H1 (cell line): ENCODE data around the gene POU2F2. TPM values are rescaled to one million over a fixed set of nuclear protein-coding genes. Genes with fewer than 3 reads are reported as not detected.

Source experiments
- CTCF ChIA-PET: fragments of 300-600 bp; sonication (Branson Sonifier 250); formaldehyde crosslinking; loops from one replicate; lab custom pipeline; 2021; ENCODE audit not compliant: partially characterized antibody; lab: Charles Lee
- POLR2A ChIA-PET: fragments of 300-600 bp; sonication (Branson Sonifier 250); formaldehyde crosslinking; loops from one replicate; lab custom pipeline; 2021; ENCODE audit warnings: inconsistent platforms; ENCODE audit not compliant: partially characterized antibody; lab: Charles Lee
- DNase-seq, 2 experiments: peaks; one replicate each; pipeline versions ENCODE4 v3.0.0 to v3.0.0-alpha.2; 2010 to 2022; ENCODE audit warnings: low spot score in 2 of 2, low read depth in 1 of 2, mixed read lengths in 1 of 2
- FAIRE-seq: peaks from 2 replicates; lab custom pipeline; 2011; peaks lifted over from hg19 to GRCh38; lab: Jason Lieb, UNC
- H2AFZ ChIP-seq: 2 replicates; pipeline ENCODE4 v1.8.1; 2012; ENCODE audit warnings: low read length, inconsistent platforms
- H2AK5ac ChIP-seq: 2 replicates; pipeline ENCODE4 v1.6.1; 2013; ENCODE audit warnings: low read depth, low read length
- H2BK120ac ChIP-seq: replicated peaks from 2 replicates; pipeline ENCODE3; 2013; ENCODE audit warnings: low read depth, low read length, inconsistent platforms
- H2BK12ac ChIP-seq: 2 replicates; pipeline ENCODE4 v1.6.1; 2013; ENCODE audit warnings: low read depth, low read length
- H2BK15ac ChIP-seq: 2 replicates; pipeline ENCODE4 v1.6.1; 2013; ENCODE audit warnings: low read length
- H2BK20ac ChIP-seq: 2 replicates; pipeline ENCODE4 v1.6.1; 2013; ENCODE audit warnings: low read length
- H2BK5ac ChIP-seq: 2 replicates; pipeline ENCODE4 v1.6.1; 2013; ENCODE audit warnings: low read depth, low read length
- H3K14ac ChIP-seq: 2 replicates; pipeline ENCODE4 v1.6.1; 2013; ENCODE audit warnings: inconsistent platforms; ENCODE audit not compliant: insufficient read length
- H3K18ac ChIP-seq: 2 replicates; pipeline ENCODE4 v1.6.1; 2013; ENCODE audit warnings: low read length; ENCODE audit errors: extremely low read depth
- H3K23ac ChIP-seq: 2 replicates; pipeline ENCODE4 v1.6.1; 2013; ENCODE audit warnings: inconsistent platforms; ENCODE audit not compliant: insufficient read length
- H3K23me2 ChIP-seq: 2 replicates; pipeline ENCODE4 v1.6.1; 2013; ENCODE audit warnings: low read depth, low read length
- H3K27ac ChIP-seq: 2 replicates; pipeline ENCODE4 v1.6.1; 2011; ENCODE audit warnings: low read depth, low read length, inconsistent platforms
- H3K27me3 ChIP-seq, 4 experiments: replicated peaks in 1 of 4; 1 replicate in 1 of 4; 2 replicates in 3 of 4; pipeline versions ENCODE4 v1.6.1 to v1.8.1; 2011 to 2013; ENCODE audit warnings: low read length in 3 of 4, mild to moderate bottlenecking in 3 of 4, inconsistent platforms in 2 of 4, mixed read lengths in 2 of 4, moderate library complexity in 1 of 4; ENCODE audit not compliant: control insufficient read depth in 3 of 4, insufficient read depth in 3 of 4; ENCODE audit errors: extremely low read depth in 1 of 4
- H3K36me3 ChIP-seq, 4 experiments: 2 replicates each; pipeline versions ENCODE4 v1.6.1 to v1.8.1; 2011 to 2013; ENCODE audit warnings: mild to moderate bottlenecking in 4 of 4, low read length in 3 of 4, moderate library complexity in 2 of 4, control low read depth in 1 of 4, inconsistent platforms in 1 of 4; ENCODE audit not compliant: insufficient read depth in 4 of 4, control insufficient read depth in 2 of 4
- H3K4ac ChIP-seq: replicated peaks from 2 replicates; pipeline ENCODE3; 2013; ENCODE audit warnings: low read length, low read depth, mixed read lengths, inconsistent platforms; ENCODE audit not compliant: insufficient read length
- H3K4me1 ChIP-seq, 4 experiments: replicated peaks in 1 of 4; 1 replicate in 1 of 4; 2 replicates in 3 of 4; pipeline versions ENCODE4 v1.6.1 to v1.8.1; 2011 to 2013; ENCODE audit warnings: low read length in 3 of 4, inconsistent platforms in 2 of 4, mixed read lengths in 1 of 4; ENCODE audit not compliant: insufficient read depth in 4 of 4, control insufficient read depth in 3 of 4
- H3K4me2 ChIP-seq, 2 experiments: 2 replicates each; pipeline versions ENCODE4 v1.6.1 to v1.8.1; 2011 to 2013; ENCODE audit warnings: low read depth in 2 of 2, low read length in 2 of 2, control low read depth in 1 of 2, inconsistent platforms in 1 of 2, mild to moderate bottlenecking in 1 of 2; ENCODE audit not compliant: insufficient read depth in 1 of 2
- H3K4me3 ChIP-seq, 4 experiments: fragments of 200-600, 300-600 bp in 1 of 4; sonication (generic), shearing (Covaris generic), sonication (Bioruptor Twin) in 1 of 4; 2 replicates each; pipeline versions ENCODE4 v1.5.1 to v1.8.1; 2011 to 2016; ENCODE audit warnings: low read length in 4 of 4, low read depth in 3 of 4, control low read depth in 2 of 4, inconsistent platforms in 2 of 4, mild to moderate bottlenecking in 2 of 4, mixed read lengths in 1 of 4, moderate library complexity in 1 of 4; ENCODE audit not compliant: insufficient read depth in 2 of 4; ENCODE audit errors: extremely low read depth in 1 of 4
- H3K56ac ChIP-seq: replicated peaks from 2 replicates; pipeline ENCODE3; 2013; ENCODE audit warnings: low read depth, mild to moderate bottlenecking, mixed read lengths, low read length, inconsistent platforms; ENCODE audit not compliant: insufficient read length
- H3K79me1 ChIP-seq: 2 replicates; pipeline ENCODE4 v1.6.1; 2013; ENCODE audit warnings: low read depth, low read length, control low read depth
- H3K79me2 ChIP-seq, 2 experiments: 2 replicates each; pipeline versions ENCODE4 v1.6.1 to v1.8.1; 2012 to 2013; ENCODE audit warnings: low read length in 2 of 2, mild to moderate bottlenecking in 2 of 2, inconsistent platforms in 1 of 2; ENCODE audit not compliant: insufficient read depth in 2 of 2, control insufficient read depth in 1 of 2
- H3K9ac ChIP-seq, 4 experiments: replicated peaks in 1 of 4; 1 replicate in 1 of 4; 2 replicates in 3 of 4; pipeline versions ENCODE4 v1.6.1 to v1.8.1; 2011 to 2013; ENCODE audit warnings: low read depth in 3 of 4, low read length in 3 of 4, control low read depth in 2 of 4, mild to moderate bottlenecking in 2 of 4, moderate library complexity in 2 of 4, inconsistent platforms in 1 of 4; ENCODE audit errors: extremely low read depth in 1 of 4
- H3K9me3 ChIP-seq, 2 experiments: 2 replicates each; pipeline versions ENCODE4 v1.6.1 to v1.8.1; 2012 to 2013; ENCODE audit warnings: mild to moderate bottlenecking in 2 of 2, moderate library complexity in 2 of 2, control low read depth in 1 of 2, inconsistent platforms in 1 of 2, low read depth in 1 of 2, low read length in 1 of 2, mixed read lengths in 1 of 2; ENCODE audit not compliant: insufficient read depth in 2 of 2
- H4K20me1 ChIP-seq, 2 experiments: replicated peaks in 1 of 2; 2 replicates each; pipeline versions ENCODE3 to v1.8.1; 2011 to 2013; ENCODE audit warnings: inconsistent platforms in 2 of 2, low read length in 2 of 2, mild to moderate bottlenecking in 1 of 2; ENCODE audit not compliant: insufficient read depth in 2 of 2, control insufficient read depth in 1 of 2
- H4K5ac ChIP-seq: 2 replicates; pipeline ENCODE4 v1.6.1; 2013; ENCODE audit warnings: low read length, low read depth, mixed read lengths, inconsistent platforms; ENCODE audit not compliant: insufficient read length
- H4K8ac ChIP-seq: 2 replicates; pipeline ENCODE4 v1.8.0; 2013; ENCODE audit warnings: mild to moderate bottlenecking, moderate library complexity, low read length, inconsistent platforms; ENCODE audit not compliant: insufficient read depth; ENCODE audit errors: extremely low read depth
- H4K91ac ChIP-seq: replicated peaks from 2 replicates; pipeline ENCODE3; 2013; ENCODE audit warnings: low read length, mixed read lengths, inconsistent platforms; ENCODE audit not compliant: insufficient read length
- CBX5 ChIP-seq: fragments of 300-800, 300-1000 bp; sonication (generic); IDR thresholded peaks from 2 replicates; pipeline ENCODE4 v1.7.1; 2016; ENCODE audit warnings: antibody characterized with exemption, low read length, low read depth
- CHD1 ChIP-seq: IDR thresholded peaks from 2 replicates; pipeline ENCODE4 v1.6.1; 2012; ENCODE audit warnings: low read depth, low read length, improper control_type of control experiment
- FOSL1 ChIP-seq: IDR thresholded peaks from 2 replicates; pipeline ENCODE4 v1.6.1; 2011; ENCODE audit warnings: mild to moderate bottlenecking, low read depth, low read length, moderate library complexity; ENCODE audit not compliant: insufficient read depth
- GABPA ChIP-seq: IDR thresholded peaks from 2 replicates; pipeline ENCODE4 v1.6.1; 2011; ENCODE audit warnings: mild to moderate bottlenecking, low read length, moderate library complexity, borderline replicate concordance; ENCODE audit not compliant: insufficient read depth
- KDM4A ChIP-seq: IDR thresholded peaks from one replicate; pipeline ENCODE4 v1.7.1; 2012; ENCODE audit warnings: low read depth, mild to moderate bottlenecking, moderate library complexity, low read length, inconsistent platforms; ENCODE audit not compliant: severe bottlenecking
- KDM5A ChIP-seq: fragments of 200-600 bp; IDR thresholded peaks from 2 replicates; pipeline ENCODE4 v1.7.1; 2012; ENCODE audit warnings: mild to moderate bottlenecking, low read length, inconsistent platforms, mixed read lengths
- MAFK ChIP-seq: IDR thresholded peaks from 2 replicates; pipeline ENCODE4 v1.6.1; 2012; ENCODE audit warnings: low read depth, mild to moderate bottlenecking, improper control_type of control experiment, low read length
- RBBP5 ChIP-seq: IDR thresholded peaks from 2 replicates; pipeline ENCODE4 v1.7.1; 2012; ENCODE audit warnings: low read depth, mild to moderate bottlenecking, inconsistent platforms, low read length, moderate library complexity, borderline replicate concordance
- RFX5 ChIP-seq: IDR thresholded peaks from 2 replicates; pipeline ENCODE4 v1.6.1; 2011; ENCODE audit warnings: low read depth, low read length, improper control_type of control experiment, borderline replicate concordance
- TBP ChIP-seq: IDR thresholded peaks from 2 replicates; pipeline ENCODE4 v1.6.1; 2011; ENCODE audit warnings: low read depth, low read length, improper control_type of control experiment
- WGBS, 2 experiments: shearing (Covaris generic) in 1 of 2; methylation state at CpG; one replicate each; pipeline versions ENCODE4 v1.1.6 to v1.1.7; 2013 to 2015; ENCODE audit warnings: low lambda C conversion rate in 2 of 2, mixed read lengths in 2 of 2, inconsistent platforms in 1 of 2, low coverage in 1 of 2, missing lambda C conversion rate in 1 of 2; ENCODE audit not compliant: insufficient replicate concordance in 2 of 2, insufficient coverage in 1 of 2, insufficient read length in 1 of 2; ENCODE audit errors: extremely low coverage in 1 of 2, missing lambda C conversion rate in 1 of 2; 5-methylcytosine and 5-hydroxymethylcytosine counted together
- polyA plus RNA-seq, 7 experiments: library from polyadenylated mRNA; depleted of rRNA in 3 of 7; stranded (reverse) in 5 of 7; unstranded in 2 of 7; fragments of >200 nt in 5 of 7; fragments of 200-250 nt in 2 of 7; gene quantifications; 1 replicate in 5 of 7; 2 replicates in 1 of 7; 4 replicates in 1 of 7; pipeline versions ENCODE4 v1.2.1 to v1.2.3, GENCODE V29; 2011 to 2013; ENCODE audit warnings: missing spikeins in 2 of 7, mixed read lengths in 2 of 7
- total RNA-seq: library from RNA; stranded (reverse); fragmentation: NEBNext Ultra II Directional; extraction: Animal tissue kit (Norgen Biotek cat#: 25700); gene quantifications from 2 replicates; pipeline ENCODE4 v1.2.1, GENCODE V29; 2021
- TF ChIP-seq, protein P1 (sequence below): IDR thresholded peaks from 2 replicates; pipeline ENCODE4 v1.6.1; 2011; ENCODE audit warnings: low read length, improper control_type of control experiment

The POU2F2 gene
- total and polyA plus RNA-seq, 2 of the 8 experiments (the other 6 are each of a cell fraction or from before 2014, with no cell fraction given), result 5.0 to 6.1 TPM

- Histone ChIP-seq H2AK5ac (no peak overlapping the region), H2BK15ac (no peak overlapping the region), H2BK20ac (no peak overlapping the region), H4K5ac (no peak overlapping the region), H3K23me2 (peaks cover 3% of the 10 kb centered on the region; the same call in 1 of the 2 replicates), H3K27me3 (peaks cover under 1 to 12% (median 6%) of the 10 kb centered on the region in 4 experiments; a peak in 6 of 7 replicates), H3K4me3 (no peak overlapping the region), H2BK120ac (no peak overlapping the region), H2AFZ (no peak overlapping the region), H4K91ac (no peak overlapping the region), H3K27ac (no peak overlapping the region), H3K36me3 (no peaks in the 10 kb centered on the region), H2BK5ac (no peak overlapping the region), H3K9ac (no peak overlapping the region; a peak in 1 of 7 replicates), H3K4me1 (no peaks in the 10 kb centered on the region), H3K4ac (no peak overlapping the region), H3K23ac (no peak overlapping the region), H4K20me1 (no peaks in the 10 kb centered on the region), H3K79me1 (no peaks in the 10 kb centered on the region), H3K14ac (no peak overlapping the region), H3K9me3 (no peaks in the 10 kb centered on the region), H4K8ac (no peak overlapping the region), H2BK12ac (no peak overlapping the region), H3K79me2 (no peaks in the 10 kb centered on the region), H3K18ac (no peak overlapping the region), H3K4me2 (no peak overlapping the region), H3K56ac (no peak overlapping the region)
- no peak for DNase-seq
- no peak for FAIRE-seq
- CTCF ChIA-PET, result interaction anchor here (0.5 to 1.6 kb wide), 4 partner anchors 13 to 1482 kb away, joined by 3 to 5 read pairs (median 3); no protein-coding TSS in a partner anchor
- 89% methylated on average over 18 of the region's 19 CpGs; no CpG with 5 or more reads in 1 of the 2 experiments for WGBS, 2 experiments
- POLR2A ChIA-PET, result no interaction called here
- TF ChIP-seq GABPA (no peak), RFX5 (no peak), CHD1 (no peak), RBBP5 (no peak), TBP (no peak), MAFK (no peak), KDM5A (no peak), CBX5 (no peak), KDM4A (no peak), FOSL1 (no peak)
- TF ChIP-seq, protein P1, sequence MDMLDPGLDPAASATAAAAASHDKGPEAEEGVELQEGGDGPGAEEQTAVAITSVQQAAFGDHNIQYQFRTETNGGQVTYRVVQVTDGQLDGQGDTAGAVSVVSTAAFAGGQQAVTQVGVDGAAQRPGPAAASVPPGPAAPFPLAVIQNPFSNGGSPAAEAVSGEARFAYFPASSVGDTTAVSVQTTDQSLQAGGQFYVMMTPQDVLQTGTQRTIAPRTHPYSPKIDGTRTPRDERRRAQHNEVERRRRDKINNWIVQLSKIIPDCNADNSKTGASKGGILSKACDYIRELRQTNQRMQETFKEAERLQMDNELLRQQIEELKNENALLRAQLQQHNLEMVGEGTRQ, result no peak
Measured at GRCh38 chr19:42169486-42170413, 37.5 kb upstream of the POU2F2 start.
